Tibial artery (tissue), 4 donors: ENCODE results near the gene PGLYRP1.

Source experiments
- DNase-seq, 2 donors: peaks; one replicate each; pipeline ENCODE4 v3.0.0-alpha.2; 2019
- H3K27ac ChIP-seq, 2 donors: fragments of 200-600 bp; sonication (generic) in 1 of 2; 1 replicate in 1 of 2; 2 replicates in 1 of 2; pipeline ENCODE4 v1.5.1; 2018 to 2019; ENCODE audit warnings: mild to moderate bottlenecking in 1 of 2
- H3K27me3 ChIP-seq, 2 donors: fragments of 200-600 bp; sonication (generic) in 1 of 2; one replicate each; pipeline versions ENCODE4 v1.5.1 to v1.6.0; 2016 to 2019
- H3K36me3 ChIP-seq, 3 donors: fragments of 200-600 bp; sonication (generic) in 2 of 3; one replicate each; pipeline ENCODE4 v1.5.1; 2016 to 2019; ENCODE audit warnings: mild to moderate bottlenecking in 2 of 3
- H3K4me1 ChIP-seq, 4 donors: fragments of 200-600 bp; sonication (generic) in 2 of 4; 1 replicate in 3 of 4; 2 replicates in 1 of 4; pipeline ENCODE4 v1.5.1; 2016 to 2019
- H3K4me3 ChIP-seq, 2 donors: fragments of 200-600 bp; sonication (generic) in 1 of 2; 1 replicate in 1 of 2; 2 replicates in 1 of 2; pipeline ENCODE4 v1.5.1; 2018 to 2019; ENCODE audit warnings: mild to moderate bottlenecking in 2 of 2
- H3K9me3 ChIP-seq, 3 donors: fragments of 200-600 bp; sonication (generic) in 1 of 3; one replicate each; pipeline ENCODE4 v1.5.1; 2016 to 2019
- intact Hi-C: fragments of 100-400 bp; cut with DNase I; formaldehyde crosslinking; loops from one replicate; pipeline ENCODE4 v1.15.0; 2023; ENCODE audit warnings: low total_unique reads
- TF ChIP-seq, protein P1 (sequence below), 2 experiments: fragments of 200-600 bp in 1 of 2; fragments of 450-650 bp in 1 of 2; IDR thresholded peaks; one replicate each; pipeline ENCODE4 v1.5.1; 2017 to 2019; ENCODE audit warnings: antibody characterized with exemption in 2 of 2, mild to moderate bottlenecking in 1 of 2, moderate library complexity in 1 of 2

PGLYRP1 gene

DNA sequence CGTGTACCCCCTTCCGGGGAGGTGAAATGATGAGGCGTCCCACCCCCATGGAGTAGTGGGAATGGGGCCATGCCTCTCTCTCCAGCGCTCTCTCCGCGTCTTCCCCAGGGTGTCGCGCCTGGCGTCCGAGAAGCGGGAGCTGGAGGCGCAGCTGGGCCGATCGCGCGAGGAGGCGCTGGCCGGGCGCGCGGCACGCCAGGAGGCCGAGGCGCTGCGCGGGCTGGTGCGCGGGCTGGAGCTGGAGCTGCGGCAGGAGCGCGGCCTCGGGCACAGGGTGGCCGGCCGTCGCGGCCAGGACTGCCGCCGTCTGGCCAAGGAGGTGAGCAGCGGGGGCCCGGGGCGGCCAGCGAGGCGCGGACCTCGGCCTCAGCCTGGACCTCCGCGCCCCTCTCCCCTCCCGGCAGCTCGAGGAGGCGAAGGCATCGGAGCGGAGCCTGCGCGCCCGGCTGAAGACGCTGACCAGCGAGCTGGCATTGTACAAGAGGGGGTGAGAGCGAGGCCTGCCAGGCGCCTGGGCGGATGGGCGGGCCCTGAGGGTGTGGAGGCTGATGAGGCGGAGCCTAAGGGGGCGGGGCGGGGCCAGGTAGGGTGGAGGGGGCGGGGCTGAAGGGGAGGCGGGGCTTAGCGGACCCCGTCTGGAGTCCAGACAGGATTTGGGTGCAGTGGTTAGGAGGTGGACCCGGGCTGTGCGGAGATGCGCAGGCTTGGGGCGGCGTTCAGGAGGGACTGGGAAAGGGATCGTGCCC, 7.7 kb downstream of the PGLYRP1 start:
- Histone ChIP-seq H3K4me1 (peaks cover 0 to 28% (median 22%) of the 10 kb centered on the region in 4 donors), H3K9me3 (no peaks in the 10 kb centered on the region), H3K27me3 (peaks cover 0 to 10% of the 10 kb centered on the region in 2 donors), H3K4me3 (peak overlapping the region; percentile 60 to 69), H3K27ac (no peak overlapping the region), H3K36me3 (peaks cover 0 to 3% (median 0%) of the 10 kb centered on the region in 3 donors)
- intact Hi-C loops = loop anchor here (10.0 kb wide), 1 partner anchor 130 kb away; the partner anchor contains the start of gene IRF2BP1
- TF ChIP-seq, protein P1, sequence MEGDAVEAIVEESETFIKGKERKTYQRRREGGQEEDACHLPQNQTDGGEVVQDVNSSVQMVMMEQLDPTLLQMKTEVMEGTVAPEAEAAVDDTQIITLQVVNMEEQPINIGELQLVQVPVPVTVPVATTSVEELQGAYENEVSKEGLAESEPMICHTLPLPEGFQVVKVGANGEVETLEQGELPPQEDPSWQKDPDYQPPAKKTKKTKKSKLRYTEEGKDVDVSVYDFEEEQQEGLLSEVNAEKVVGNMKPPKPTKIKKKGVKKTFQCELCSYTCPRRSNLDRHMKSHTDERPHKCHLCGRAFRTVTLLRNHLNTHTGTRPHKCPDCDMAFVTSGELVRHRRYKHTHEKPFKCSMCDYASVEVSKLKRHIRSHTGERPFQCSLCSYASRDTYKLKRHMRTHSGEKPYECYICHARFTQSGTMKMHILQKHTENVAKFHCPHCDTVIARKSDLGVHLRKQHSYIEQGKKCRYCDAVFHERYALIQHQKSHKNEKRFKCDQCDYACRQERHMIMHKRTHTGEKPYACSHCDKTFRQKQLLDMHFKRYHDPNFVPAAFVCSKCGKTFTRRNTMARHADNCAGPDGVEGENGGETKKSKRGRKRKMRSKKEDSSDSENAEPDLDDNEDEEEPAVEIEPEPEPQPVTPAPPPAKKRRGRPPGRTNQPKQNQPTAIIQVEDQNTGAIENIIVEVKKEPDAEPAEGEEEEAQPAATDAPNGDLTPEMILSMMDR (IDR thresholded peaks at IDR 0.05) = no peak
- DNase-seq = peak in 1 of 2 donors; percentile 48

DNA sequence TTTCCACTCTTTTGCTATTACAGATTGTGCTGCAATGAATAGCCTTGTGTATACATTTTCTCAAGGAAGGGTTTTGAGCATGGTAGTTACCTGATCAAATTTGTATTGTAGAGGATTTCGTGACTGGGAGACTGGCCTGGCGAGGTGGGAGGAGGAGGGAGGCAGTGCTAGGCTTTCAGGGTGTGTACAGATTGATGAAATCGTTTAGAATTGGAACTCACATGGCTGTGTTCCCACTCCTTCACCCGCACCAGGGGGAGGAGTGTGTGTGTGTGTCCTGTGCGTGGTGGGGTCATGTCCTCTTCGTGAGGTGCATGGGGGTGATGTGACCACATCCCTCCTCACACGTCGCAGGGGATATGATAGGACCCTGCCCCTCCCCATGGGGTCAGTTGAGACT, 8.3 kb downstream of the PGLYRP1 start:
- intact Hi-C loops = loop anchor here (10.0 kb wide), 1 partner anchor 130 kb away; the partner anchor contains the start of gene IRF2BP1
- peak overlapping the region; percentile 60 to 69 for H3K4me3 ChIP-seq

DNA sequence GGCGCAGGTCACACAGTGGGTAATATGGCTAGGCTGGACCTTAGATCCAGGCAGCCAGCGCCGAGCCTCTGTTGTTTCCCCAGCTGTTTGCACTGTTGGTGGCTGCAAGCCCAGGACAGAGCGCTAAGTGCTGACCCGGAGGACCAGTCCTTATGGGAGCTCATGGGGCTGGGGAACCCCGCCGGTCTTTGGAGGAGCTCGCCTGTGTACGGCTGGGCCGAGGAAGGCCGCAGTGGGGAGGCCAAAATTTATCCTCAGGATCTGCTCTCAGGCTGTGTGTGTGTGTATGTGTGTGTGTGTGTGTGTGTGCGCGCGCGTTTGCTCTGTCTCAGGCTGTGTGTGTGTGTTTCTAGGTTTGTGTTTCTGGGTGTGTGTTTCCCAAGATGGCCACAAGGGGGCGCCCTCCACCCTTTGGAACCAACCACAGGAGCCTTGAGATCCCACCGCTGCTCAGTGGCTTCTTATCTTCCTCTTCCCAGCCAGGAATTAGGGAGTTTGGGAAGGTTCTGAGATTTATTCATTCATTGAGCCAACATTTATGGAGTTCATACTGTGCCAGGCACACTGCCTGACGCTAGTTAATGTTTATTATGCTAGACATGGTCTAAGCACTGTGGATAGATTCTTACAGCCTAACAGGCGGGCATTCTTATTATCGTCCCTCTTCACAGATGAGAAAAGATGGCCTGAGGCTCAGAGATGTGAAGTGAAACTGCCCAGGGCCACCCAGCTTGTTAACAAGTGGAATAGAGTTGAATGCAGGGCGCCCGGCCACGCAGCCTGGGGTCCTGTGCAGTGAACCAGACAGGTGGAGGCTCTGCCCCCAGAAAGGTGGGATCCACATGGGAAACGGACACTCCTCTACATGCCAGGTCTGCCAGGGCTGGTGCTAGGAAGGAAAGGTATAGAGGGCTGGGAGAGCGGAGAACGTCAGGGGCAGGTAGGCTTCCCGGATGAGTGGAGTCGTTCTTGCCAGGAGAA, 13.0 kb downstream of the PGLYRP1 start:
- Histone ChIP-seq H3K36me3 (peaks cover 11 to 27% (median 19%) of the 10 kb centered on the region in 3 donors), H3K4me3 (no peak overlapping the region), H3K27me3 (peaks cover 0 to under 1% of the 10 kb centered on the region in 2 donors), H3K27ac (no peak overlapping the region), H3K9me3 (no peaks in the 10 kb centered on the region), H3K4me1 (peaks cover 0 to 5% (median 4%) of the 10 kb centered on the region in 4 donors)
- TF ChIP-seq, protein P1 (IDR thresholded peaks at IDR 0.05) = peak; percentile 59 to 82
- DNase-seq = peak in 1 of 2 donors; percentile 54
- intact Hi-C loops = loop anchor here (10.0 kb wide), 1 partner anchor 125 kb away; the partner anchor contains the start of gene IRF2BP1

More for the DNA sequence above, 8.3 kb downstream of the PGLYRP1 start:
- H3K4me1 ChIP-seq = peaks cover 0 to 28% (median 22%) of the 10 kb centered on the region in 4 donors
- peaks cover 0 to 3% (median 0%) of the 10 kb centered on the region in 3 donors for H3K36me3 ChIP-seq
- no peak for DNase-seq
- TF ChIP-seq, protein P1 (IDR thresholded peaks at IDR 0.05) = no peak
- H3K27me3 ChIP-seq = peaks cover 0 to 10% of the 10 kb centered on the region in 2 donors
- H3K27ac ChIP-seq = no peak overlapping the region
- H3K9me3 ChIP-seq = no peaks in the 10 kb centered on the region

DNA sequence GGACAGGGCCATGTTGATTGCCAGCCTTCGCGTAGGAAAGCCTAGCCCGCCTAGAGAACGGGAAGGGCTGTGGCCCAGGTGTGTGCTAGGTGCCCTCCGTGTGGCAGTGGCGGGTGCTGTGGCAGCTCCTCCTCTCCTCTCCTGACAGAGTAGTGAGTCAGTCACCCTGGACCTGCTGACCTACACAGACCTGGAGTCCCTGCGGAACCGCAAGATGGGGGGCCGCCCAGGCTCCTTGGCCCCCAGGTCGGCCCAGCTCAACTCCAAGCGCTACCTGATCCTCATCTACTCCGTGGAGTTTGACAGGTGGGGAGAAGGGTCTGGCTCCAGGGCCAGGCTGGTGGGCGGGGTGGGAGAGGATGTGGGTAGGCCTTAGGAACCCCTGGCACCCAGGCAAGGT, 16.4 kb downstream of the PGLYRP1 start:
- no peak overlapping the region for H3K27ac ChIP-seq
- H3K9me3 ChIP-seq = no peaks in the 10 kb centered on the region
- TF ChIP-seq, protein P1 (IDR thresholded peaks at IDR 0.05) = no peak
- no peak overlapping the region for H3K4me3 ChIP-seq
- no peaks in the 10 kb centered on the region for H3K27me3 ChIP-seq
- peaks cover 11 to 44% (median 30%) of the 10 kb centered on the region in 3 donors for H3K36me3 ChIP-seq
- DNase-seq = no peak
- intact Hi-C loops = no loop called here
- H3K4me1 ChIP-seq = no peaks in the 10 kb centered on the region

DNA sequence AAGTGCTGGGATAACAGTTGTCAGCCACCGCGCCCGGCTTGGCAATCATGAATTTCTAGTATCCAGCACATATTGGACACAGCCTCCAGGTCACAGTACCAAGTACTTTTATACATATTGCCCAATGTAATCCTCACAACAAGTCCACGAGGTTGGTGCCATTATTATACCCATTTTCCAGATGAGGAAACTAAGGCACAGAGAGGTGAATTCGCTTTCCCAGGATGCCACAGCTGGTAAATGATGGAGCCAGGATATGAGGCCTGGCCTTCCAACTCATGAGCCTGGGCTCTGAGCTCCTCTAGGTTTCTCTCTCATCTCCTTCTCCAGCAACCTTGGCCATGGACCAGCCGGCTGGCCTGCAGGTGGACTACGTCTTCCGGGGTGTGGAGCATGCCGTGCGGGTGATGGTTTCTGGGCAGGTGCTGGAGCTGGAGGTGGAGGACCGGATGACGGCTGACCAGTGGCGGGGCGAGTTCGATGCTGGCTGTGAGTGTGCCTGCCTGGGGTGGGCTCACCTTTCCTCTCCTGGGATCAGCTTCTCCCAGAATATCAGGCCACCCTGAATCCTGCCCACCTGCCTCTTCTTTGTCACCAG, 20.1 kb downstream of the PGLYRP1 start:
- no peak for DNase-seq
- H3K4me3 ChIP-seq = no peak overlapping the region
- H3K27me3 ChIP-seq = peaks cover 0 to 23% of the 10 kb centered on the region in 2 donors
- peaks cover 11 to 33% (median 25%) of the 10 kb centered on the region in 3 donors for H3K36me3 ChIP-seq
- H3K9me3 ChIP-seq = no peaks in the 10 kb centered on the region
- H3K4me1 ChIP-seq = peaks cover 0 to 16% (median 14%) of the 10 kb centered on the region in 4 donors
- no peak overlapping the region for H3K27ac ChIP-seq
- TF ChIP-seq, protein P1 (IDR thresholded peaks at IDR 0.05) = no peak
- intact Hi-C loops = no loop called here
